Parathyroid adenoma (tissue), 2 donors: Measurements from ENCODE around the gene DCHS1.

ENCODE experiments used
- H2AFZ ChIP-seq: fragments of 300-600 bp; sonication (generic); one replicate; pipeline ENCODE4 v1.7.0; 2017; ENCODE audit warnings: antibody characterized with exemption, mild to moderate bottlenecking
- H3K27ac ChIP-seq: fragments of 300-600 bp; sonication (generic); one replicate; pipeline ENCODE4 v1.7.0; 2017
- H3K27me3 ChIP-seq: fragments of 300-600 bp; sonication (generic); one replicate; pipeline ENCODE4 v1.7.0; 2017; ENCODE audit warnings: low read length; ENCODE audit not compliant: control insufficient read depth, insufficient read depth
- H3K36me3 ChIP-seq: fragments of 300-600 bp; sonication (generic); one replicate; pipeline ENCODE4 v1.7.0; 2017; ENCODE audit warnings: low read length; ENCODE audit not compliant: control insufficient read depth, insufficient read depth
- H3K4me1 ChIP-seq: fragments of 300-600 bp; sonication (generic); one replicate; pipeline ENCODE4 v1.7.0; 2017; ENCODE audit warnings: control low read depth
- H3K4me2 ChIP-seq: fragments of 300-600 bp; sonication (generic); one replicate; pipeline ENCODE4 v1.7.0; 2017; ENCODE audit warnings: low read length
- H3K4me3 ChIP-seq: fragments of 300-600 bp; sonication (generic); one replicate; pipeline ENCODE4 v1.7.0; 2017; ENCODE audit warnings: low read depth, low read length
- H3K79me2 ChIP-seq: fragments of 300-600 bp; sonication (generic); one replicate; pipeline ENCODE4 v1.7.0; 2017; ENCODE audit warnings: control low read depth
- H3K9ac ChIP-seq: fragments of 300-600 bp; sonication (generic); one replicate; pipeline ENCODE4 v1.7.0; 2017; ENCODE audit warnings: mild to moderate bottlenecking
- H3K9me3 ChIP-seq: fragments of 300-600 bp; sonication (generic); one replicate; pipeline ENCODE4 v1.7.0; 2017; ENCODE audit warnings: low read length; ENCODE audit not compliant: control insufficient read depth
- TF ChIP-seq, protein P1 (sequence below): fragments of 300-600 bp; sonication (generic); IDR thresholded peaks from one replicate; pipeline ENCODE4 v1.7.0; 2017; ENCODE audit warnings: antibody characterized with exemption, mild to moderate bottlenecking
- donor health status: primary hyperparathyroidism.

Gene DCHS1

GRCh38 chr11:6584528-6584927 lies 71.1 kb downstream of the DCHS1 start:
- H3K4me2 ChIP-seq: no peak overlapping the region
- H3K79me2 ChIP-seq: no peaks in the 10 kb centered on the region
- no peaks in the 10 kb centered on the region for H3K27me3 ChIP-seq
- H3K9me3 ChIP-seq: no peaks in the 10 kb centered on the region
- H3K27ac ChIP-seq: no peak overlapping the region
- H3K4me3 ChIP-seq: no peak overlapping the region
- H3K36me3 ChIP-seq: no peaks in the 10 kb centered on the region
- H3K9ac ChIP-seq: no peak overlapping the region
- TF ChIP-seq, protein P1, sequence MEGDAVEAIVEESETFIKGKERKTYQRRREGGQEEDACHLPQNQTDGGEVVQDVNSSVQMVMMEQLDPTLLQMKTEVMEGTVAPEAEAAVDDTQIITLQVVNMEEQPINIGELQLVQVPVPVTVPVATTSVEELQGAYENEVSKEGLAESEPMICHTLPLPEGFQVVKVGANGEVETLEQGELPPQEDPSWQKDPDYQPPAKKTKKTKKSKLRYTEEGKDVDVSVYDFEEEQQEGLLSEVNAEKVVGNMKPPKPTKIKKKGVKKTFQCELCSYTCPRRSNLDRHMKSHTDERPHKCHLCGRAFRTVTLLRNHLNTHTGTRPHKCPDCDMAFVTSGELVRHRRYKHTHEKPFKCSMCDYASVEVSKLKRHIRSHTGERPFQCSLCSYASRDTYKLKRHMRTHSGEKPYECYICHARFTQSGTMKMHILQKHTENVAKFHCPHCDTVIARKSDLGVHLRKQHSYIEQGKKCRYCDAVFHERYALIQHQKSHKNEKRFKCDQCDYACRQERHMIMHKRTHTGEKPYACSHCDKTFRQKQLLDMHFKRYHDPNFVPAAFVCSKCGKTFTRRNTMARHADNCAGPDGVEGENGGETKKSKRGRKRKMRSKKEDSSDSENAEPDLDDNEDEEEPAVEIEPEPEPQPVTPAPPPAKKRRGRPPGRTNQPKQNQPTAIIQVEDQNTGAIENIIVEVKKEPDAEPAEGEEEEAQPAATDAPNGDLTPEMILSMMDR: no peak
- H3K4me1 ChIP-seq: peaks cover 18% of the 10 kb centered on the region
- no peak overlapping the region for H2AFZ ChIP-seq

GRCh38 chr11:6583584-6583983 lies 72.0 kb downstream of the DCHS1 start:
- TF ChIP-seq, protein P1: no peak
- no peak overlapping the region for H3K4me3 ChIP-seq
- H3K9me3 ChIP-seq: no peaks in the 10 kb centered on the region
- H3K79me2 ChIP-seq: no peaks in the 10 kb centered on the region
- H3K4me2 ChIP-seq: no peak overlapping the region
- no peaks in the 10 kb centered on the region for H3K36me3 ChIP-seq
- no peaks in the 10 kb centered on the region for H3K27me3 ChIP-seq
- no peak overlapping the region for H3K27ac ChIP-seq
- H3K9ac ChIP-seq: no peak overlapping the region
- H3K4me1 ChIP-seq: peaks cover 18% of the 10 kb centered on the region
- no peak overlapping the region for H2AFZ ChIP-seq

DNA sequence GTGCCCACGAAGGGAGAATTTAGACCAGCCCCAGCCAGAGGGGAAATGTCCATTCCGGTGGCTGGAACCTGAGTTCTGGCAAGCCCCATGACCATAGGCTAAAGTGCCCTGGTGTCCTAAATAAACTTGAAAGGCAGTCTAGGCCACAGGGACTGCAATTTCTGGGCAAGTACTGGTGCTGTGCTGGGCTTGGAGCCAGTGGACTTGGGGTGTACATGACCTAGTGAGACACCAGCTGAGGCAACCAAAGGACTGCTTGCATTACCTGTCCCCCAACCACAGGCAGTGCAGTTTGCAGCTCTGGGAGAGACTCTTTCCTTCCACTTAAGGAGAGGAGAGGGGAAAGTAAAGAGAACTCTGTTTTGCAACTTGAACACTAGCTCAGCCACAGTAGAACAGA lies 75.9 kb downstream of the DCHS1 start:
- Histone ChIP-seq H3K4me3 (no peak overlapping the region), H3K27ac (no peak overlapping the region), H3K27me3 (no peaks in the 10 kb centered on the region), H2AFZ (no peak overlapping the region), H3K9ac (no peak overlapping the region), H3K36me3 (no peaks in the 10 kb centered on the region), H3K4me2 (no peak overlapping the region), H3K9me3 (no peaks in the 10 kb centered on the region), H3K79me2 (no peaks in the 10 kb centered on the region), H3K4me1 (peaks cover 6% of the 10 kb centered on the region)
- TF ChIP-seq, protein P1: no peak

DNA sequence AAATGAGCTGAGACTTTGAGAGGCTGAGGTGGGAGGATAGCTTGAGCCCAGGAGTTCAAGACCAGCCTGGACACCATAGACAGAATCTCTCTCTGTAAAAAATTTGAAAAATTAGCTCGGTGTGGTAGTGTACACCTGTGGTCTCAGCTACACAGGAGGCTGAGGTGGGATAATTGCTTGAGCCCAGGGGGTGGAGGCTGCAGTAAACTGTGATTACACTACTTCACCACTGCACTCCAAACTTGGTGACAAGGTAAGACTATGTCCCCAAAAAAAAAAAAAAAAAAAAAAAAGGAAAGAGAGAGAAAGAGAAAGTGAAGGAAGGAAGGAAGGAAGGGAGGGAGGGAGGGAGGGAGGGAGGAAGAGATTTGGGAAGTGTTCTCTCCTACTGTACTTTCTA lies 77.5 kb downstream of the DCHS1 start:
- H3K9me3 ChIP-seq: no peaks in the 10 kb centered on the region
- peaks cover 6% of the 10 kb centered on the region for H3K4me1 ChIP-seq
- H3K27ac ChIP-seq: no peak overlapping the region
- H3K27me3 ChIP-seq: no peaks in the 10 kb centered on the region
- H3K4me3 ChIP-seq: no peak overlapping the region
- no peak overlapping the region for H3K9ac ChIP-seq
- H3K4me2 ChIP-seq: no peak overlapping the region
- H3K36me3 ChIP-seq: no peaks in the 10 kb centered on the region
- TF ChIP-seq, protein P1: no peak
- no peaks in the 10 kb centered on the region for H3K79me2 ChIP-seq
- H2AFZ ChIP-seq: no peak overlapping the region

DNA sequence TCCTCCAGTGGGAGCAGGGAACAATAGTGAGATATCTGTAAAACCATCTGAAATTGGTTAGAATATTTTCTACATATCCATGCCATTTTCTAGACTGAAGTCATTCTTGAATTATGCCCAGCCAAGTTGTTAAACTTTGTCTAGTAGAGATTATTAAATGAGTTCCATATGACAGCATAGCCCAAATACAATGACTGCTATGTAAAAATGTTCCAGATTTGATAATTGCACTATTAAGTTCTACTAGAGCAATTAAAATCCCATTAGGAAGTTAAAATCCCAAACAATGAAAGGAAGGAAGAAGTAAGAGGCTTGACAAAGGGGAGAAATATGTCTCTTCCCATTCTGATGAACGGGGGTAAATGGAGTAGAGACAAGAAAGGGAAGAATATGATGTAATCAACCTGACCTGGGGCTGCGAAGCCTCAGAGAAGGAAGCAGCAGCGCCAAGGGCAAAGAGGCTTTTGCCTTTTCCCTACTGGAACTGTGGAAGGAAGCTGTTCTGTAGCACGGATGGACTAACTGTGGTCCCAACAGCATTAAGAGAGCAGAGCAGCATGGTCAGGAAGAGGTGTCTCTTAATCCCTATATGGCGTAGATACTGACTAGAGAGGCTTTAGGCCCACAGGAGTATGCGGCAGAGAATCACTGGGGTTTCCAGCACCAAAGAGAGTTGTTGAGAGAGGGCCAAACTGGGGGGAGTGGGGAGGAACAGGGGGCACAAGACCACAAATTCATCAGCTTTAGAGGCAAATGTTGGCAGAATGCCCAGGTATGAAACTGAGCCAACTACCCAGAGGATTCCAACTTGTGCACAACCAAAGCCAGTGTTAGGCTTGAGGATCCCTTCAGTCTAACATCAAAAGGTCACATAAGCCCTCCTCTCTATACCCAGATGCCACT lies 78.9 kb downstream of the DCHS1 start:
- no peak overlapping the region for H3K9ac ChIP-seq
- H3K27ac ChIP-seq: no peak overlapping the region
- H2AFZ ChIP-seq: peak overlapping the region; percentile 28
- H3K27me3 ChIP-seq: no peaks in the 10 kb centered on the region
- no peak overlapping the region for H3K4me3 ChIP-seq
- H3K9me3 ChIP-seq: no peaks in the 10 kb centered on the region
- no peaks in the 10 kb centered on the region for H3K36me3 ChIP-seq
- no peaks in the 10 kb centered on the region for H3K79me2 ChIP-seq
- no peak overlapping the region for H3K4me2 ChIP-seq
- TF ChIP-seq, protein P1: no peak
- H3K4me1 ChIP-seq: peaks cover 6% of the 10 kb centered on the region
